SK-N-SH treated with all-trans-retinoic acid at 6 μM for 48 hours (cell line): Measurements from ENCODE around the gene RPA1.

ENCODE experiments used
- BACH2 ChIP-seq: fragments of 250-450 bp; sonication (Bioruptor Pico); IDR thresholded peaks from 2 replicates; pipeline ENCODE4 v1.9.0; 2021; ENCODE audit warnings: mild to moderate bottlenecking, borderline replicate concordance
- GLIS3 ChIP-seq: fragments of 250-450 bp; sonication (Bioruptor Pico); IDR thresholded peaks from 2 replicates; pipeline ENCODE4 v1.5.0; 2020; ENCODE audit warnings: mild to moderate bottlenecking, moderate library complexity
- OSR1 ChIP-seq: fragments of 250-450 bp; sonication (Bioruptor Pico); IDR thresholded peaks from 2 replicates; pipeline ENCODE4 v1.8.0; 2022; ENCODE audit warnings: moderate library complexity, mild to moderate bottlenecking, inconsistent platforms
- TCF4 ChIP-seq: fragments of 250-450 bp; sonication (Bioruptor Pico); IDR thresholded peaks from 2 replicates; pipeline ENCODE4 v1.8.0; 2021; ENCODE audit warnings: mild to moderate bottlenecking, moderate library complexity, borderline replicate concordance
- TOX ChIP-seq: fragments of 250-450 bp; sonication (Bioruptor Pico); IDR thresholded peaks from 2 replicates; pipeline ENCODE4 v1.8.0; 2021; ENCODE audit warnings: mild to moderate bottlenecking, moderate library complexity, borderline replicate concordance
- ZC3H10 ChIP-seq: fragments of 250-450 bp; sonication (Bioruptor Pico); IDR thresholded peaks from 2 replicates; pipeline ENCODE4 v1.5.1; 2021; ENCODE audit warnings: mild to moderate bottlenecking, moderate library complexity
- ZFP3 ChIP-seq: fragments of 250-450 bp; sonication (Bioruptor Pico); IDR thresholded peaks from 2 replicates; pipeline ENCODE4 v1.5.0; 2020; ENCODE audit warnings: mild to moderate bottlenecking, moderate library complexity
- ZFP30 ChIP-seq: fragments of 450-650 bp; formaldehyde crosslinking; IDR thresholded peaks from 2 replicates; pipeline ENCODE4 v1.5.0; 2022; ENCODE audit warnings: mild to moderate bottlenecking, moderate library complexity
- ZNF565 ChIP-seq: fragments of 450-650 bp; formaldehyde crosslinking; conservative IDR thresholded peaks from 2 replicates; pipeline ENCODE4 v1.5.0; 2020; ENCODE audit warnings: low read depth, mild to moderate bottlenecking, moderate library complexity
- ZNF70 ChIP-seq: fragments of 450-650 bp; formaldehyde crosslinking; IDR thresholded peaks from 2 replicates; pipeline ENCODE4 v1.5.0; 2020; ENCODE audit warnings: mild to moderate bottlenecking, moderate library complexity
- TF ChIP-seq, protein P1 (sequence below): fragments of 250-450 bp; sonication (Bioruptor Pico); IDR thresholded peaks from 2 replicates; pipeline ENCODE4 v1.8.0; 2020; ENCODE audit warnings: mild to moderate bottlenecking, moderate library complexity, borderline replicate concordance

DNA sequence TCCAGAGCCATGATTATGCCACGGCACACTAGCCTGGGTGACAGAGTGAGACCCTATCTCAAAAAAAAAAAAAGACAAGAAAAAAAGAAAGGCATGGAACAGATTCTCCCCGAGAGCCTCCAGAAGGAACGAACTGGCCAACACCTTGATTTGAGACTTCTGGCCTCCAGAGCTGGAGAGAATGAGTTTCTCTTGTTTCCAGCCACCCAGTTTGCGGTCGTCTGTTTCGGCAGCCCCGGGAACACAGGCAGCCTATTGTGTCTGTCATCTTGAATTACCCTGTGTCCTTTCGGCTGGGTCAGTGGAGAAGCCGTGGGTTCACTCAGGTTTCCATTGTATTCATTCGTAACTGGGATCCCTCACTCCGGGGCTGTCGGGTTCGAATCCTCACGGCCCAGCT, 83.9 kb downstream of the RPA1 start:
- TF ChIP-seq GLIS3 (CRISPR knock-in tag): no peak
- no peak for TF ChIP-seq BACH2 (CRISPR knock-in tag)
- no peak for TF ChIP-seq ZFP30
- no peak for TF ChIP-seq ZFP3 (CRISPR knock-in tag)
- TF ChIP-seq ZC3H10 (CRISPR knock-in tag): no peak
- TF ChIP-seq ZNF70 (CRISPR knock-in tag): no peak
- TF ChIP-seq OSR1 (CRISPR knock-in tag): no peak
- no peak for TF ChIP-seq TOX (CRISPR knock-in tag)
- TF ChIP-seq, protein P1, sequence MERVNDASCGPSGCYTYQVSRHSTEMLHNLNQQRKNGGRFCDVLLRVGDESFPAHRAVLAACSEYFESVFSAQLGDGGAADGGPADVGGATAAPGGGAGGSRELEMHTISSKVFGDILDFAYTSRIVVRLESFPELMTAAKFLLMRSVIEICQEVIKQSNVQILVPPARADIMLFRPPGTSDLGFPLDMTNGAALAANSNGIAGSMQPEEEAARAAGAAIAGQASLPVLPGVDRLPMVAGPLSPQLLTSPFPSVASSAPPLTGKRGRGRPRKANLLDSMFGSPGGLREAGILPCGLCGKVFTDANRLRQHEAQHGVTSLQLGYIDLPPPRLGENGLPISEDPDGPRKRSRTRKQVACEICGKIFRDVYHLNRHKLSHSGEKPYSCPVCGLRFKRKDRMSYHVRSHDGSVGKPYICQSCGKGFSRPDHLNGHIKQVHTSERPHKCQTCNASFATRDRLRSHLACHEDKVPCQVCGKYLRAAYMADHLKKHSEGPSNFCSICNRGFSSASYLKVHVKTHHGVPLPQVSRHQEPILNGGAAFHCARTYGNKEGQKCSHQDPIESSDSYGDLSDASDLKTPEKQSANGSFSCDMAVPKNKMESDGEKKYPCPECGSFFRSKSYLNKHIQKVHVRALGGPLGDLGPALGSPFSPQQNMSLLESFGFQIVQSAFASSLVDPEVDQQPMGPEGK (CRISPR knock-in tag): no peak
- TF ChIP-seq TCF4 (CRISPR knock-in tag): no peak
- TF ChIP-seq ZNF565 (CRISPR knock-in tag): no peak
